Measurements from ENCODE around the gene MORF4L1. TPM values are rescaled to one million over a fixed set of nuclear protein-coding genes. Genes with fewer than 3 reads are reported as not detected.

The MORF4L1 gene
- total RNA-seq, 2 experiments from 2014 or later, result 463 to 496 TPM

- POLR2A ChIA-PET, result interaction anchor here (0.5 kb wide), 1 partner anchor 469 kb away, joined by 3 read pairs; no protein-coding TSS in a partner anchor
- H3K4me1 Mint-ChIP-seq (ENCODE audit: low read depth), result no peaks in the 10 kb centered on the region
- no peak overlapping the region for H3K4me3 Mint-ChIP-seq
- no peak overlapping the region for H3K27ac Mint-ChIP-seq
- H3K9me3 Mint-ChIP-seq, result no peaks in the 10 kb centered on the region
- Histone ChIP-seq H3K27me3 (ENCODE audit: control insufficient read depth in 1 of 2, insufficient read depth in 2 of 2, low read length in 2 of 2) (no peaks in the 10 kb centered on the region), H3K4me3 (ENCODE audit: low read length) (no peak overlapping the region), H3K4me1 (ENCODE audit: insufficient read depth, low read length) (no peaks in the 10 kb centered on the region), H3K9me3 (ENCODE audit: control insufficient read depth in 1 of 2, insufficient read depth in 1 of 2, low read length in 2 of 2) (no peaks in the 10 kb centered on the region), H3K27ac (ENCODE audit: low read depth in 1 of 2, low read length in 2 of 2) (no peak overlapping the region), H3K36me3 (ENCODE audit: insufficient read depth, low read length) (peaks cover 14% of the 10 kb centered on the region)
- DNase-seq (peak in 1 of 14 experiments; percentile 17), ATAC-seq (ENCODE audit: poor library complexity) (no peak)
- CTCF ChIA-PET, result no interaction called here
- no peak for TF ChIP-seq CTCF (IDR thresholded peaks at IDR 0.05)
- peaks cover 5% of the 10 kb centered on the region for H3K36me3 Mint-ChIP-seq (ENCODE audit: low read depth)
- no peaks in the 10 kb centered on the region for H3K27me3 Mint-ChIP-seq
- intact Hi-C loops (cut with DNase I, micrococcal nuclease), result no loop called here
These were observed 59.0 kb downstream of the MORF4L1 start for GRCh38 chr15:78931439-78932257.

- Mint-ChIP-seq H3K27me3 (peaks cover 1% of the 10 kb centered on the region), H3K4me3 (no peak overlapping the region), H3K36me3 (ENCODE audit: low read depth) (no peaks in the 10 kb centered on the region), H3K9me3 (no peaks in the 10 kb centered on the region), H3K4me1 (ENCODE audit: low read depth) (peaks cover 2% of the 10 kb centered on the region), H3K27ac (no peak overlapping the region)
- Histone ChIP-seq H3K4me3 (ENCODE audit: low read length) (no peak overlapping the region), H3K36me3 (ENCODE audit: insufficient read depth, low read length) (peaks cover 8% of the 10 kb centered on the region), H3K27me3 (ENCODE audit: control insufficient read depth in 1 of 2, insufficient read depth in 2 of 2, low read length in 2 of 2) (no peaks in the 10 kb centered on the region), H3K9me3 (ENCODE audit: control insufficient read depth in 1 of 2, insufficient read depth in 1 of 2, low read length in 2 of 2) (no peaks in the 10 kb centered on the region), H3K27ac (ENCODE audit: low read depth in 1 of 2, low read length in 2 of 2) (no peak overlapping the region), H3K4me1 (ENCODE audit: insufficient read depth, low read length) (peaks cover 6% of the 10 kb centered on the region)
- intact Hi-C loops (cut with DNase I, micrococcal nuclease), result no loop called here
- DNase-seq (no peak), ATAC-seq (ENCODE audit: poor library complexity) (no peak)
- POLR2A ChIA-PET, result no interaction called here
- TF ChIP-seq CTCF (IDR thresholded peaks at IDR 0.05), result no peak
- CTCF ChIA-PET, result no interaction called here
These were observed 59.6 kb downstream of the MORF4L1 start for GRCh38 chr15:78932258-78932808.

- POLR2A ChIA-PET, result no interaction called here
- Histone ChIP-seq H3K27me3 (ENCODE audit: control insufficient read depth in 1 of 2, insufficient read depth in 2 of 2, low read length in 2 of 2) (no peaks in the 10 kb centered on the region), H3K36me3 (ENCODE audit: insufficient read depth, low read length) (peaks cover 4% of the 10 kb centered on the region), H3K9me3 (ENCODE audit: control insufficient read depth in 1 of 2, insufficient read depth in 1 of 2, low read length in 2 of 2) (no peaks in the 10 kb centered on the region), H3K27ac (ENCODE audit: low read depth in 1 of 2, low read length in 2 of 2) (no peak overlapping the region), H3K4me3 (ENCODE audit: low read length) (no peak overlapping the region), H3K4me1 (ENCODE audit: insufficient read depth, low read length) (peaks cover 9% of the 10 kb centered on the region)
- H3K27ac Mint-ChIP-seq, result no peak overlapping the region
- no peaks in the 10 kb centered on the region for H3K36me3 Mint-ChIP-seq (ENCODE audit: low read depth)
- H3K4me1 Mint-ChIP-seq (ENCODE audit: low read depth), result peaks cover 10% of the 10 kb centered on the region
- ATAC-seq (ENCODE audit: poor library complexity) (no peak), DNase-seq (peak in 1 of 14 experiments; percentile 20)
- CTCF ChIA-PET, result no interaction called here
- no peak overlapping the region for H3K4me3 Mint-ChIP-seq
- intact Hi-C loops (cut with DNase I, micrococcal nuclease), result no loop called here
- peaks cover 7% of the 10 kb centered on the region for H3K27me3 Mint-ChIP-seq
- no peak for TF ChIP-seq CTCF (IDR thresholded peaks at IDR 0.05)
- no peaks in the 10 kb centered on the region for H3K9me3 Mint-ChIP-seq
These were observed 60.6 kb downstream of the MORF4L1 start for GRCh38 chr15:78933187-78933822.
